IMR-90 (cell line): ENCODE results near the gene PLD5. TPM values are rescaled to one million over a fixed set of nuclear protein-coding genes. Genes with fewer than 3 reads are reported as not detected.

Experiments used
- ATAC-seq: fragments of 200-7000 bp; cut with Tn5 transposase; 2 replicates; pipeline ENCODE4 v1.9.1; 2020; ENCODE audit warnings: low read depth, mild to moderate bottlenecking, moderate library complexity
- BruUV-seq: library from RNA; stranded (reverse); fragments of 400-500 nt; replicated peaks from 2 replicates; lab custom pipeline; 2021; lab: Mats Ljungman, UMichigan
- CTCF ChIA-PET: fragments of 300-600 bp; formaldehyde crosslinking; extraction: SDS; loops from one replicate; lab custom pipeline; 2021; ENCODE audit warnings: antibody characterized with exemption; lab: Yijun Ruan, JAX
- POLR2A ChIA-PET: fragments of 300-600 bp; sonication (Branson Sonifier 250); formaldehyde crosslinking; loops from one replicate; lab custom pipeline; 2022; ENCODE audit warnings: antibody characterized with exemption; ENCODE audit not compliant: unreplicated experiment; lab: Charles Lee
- DNase-seq: peaks from one replicate; pipeline ENCODE4 v3.0.0; 2013
- H2AFZ ChIP-seq: replicated peaks from 2 replicates; pipeline ENCODE3; 2013; ENCODE audit warnings: low read length, mild to moderate bottlenecking; ENCODE audit not compliant: poor library complexity
- H2AK5ac ChIP-seq: 2 replicates; pipeline ENCODE4 v1.6.1; 2013; ENCODE audit warnings: low read depth, low read length, inconsistent platforms
- H2AK9ac ChIP-seq: replicated peaks from 2 replicates; pipeline ENCODE3; 2013; ENCODE audit warnings: mild to moderate bottlenecking, low read depth, low read length, moderate library complexity; ENCODE audit not compliant: poor library complexity
- H2BK120ac ChIP-seq: 2 replicates; pipeline ENCODE4 v1.6.1; 2013; ENCODE audit warnings: low read depth, low read length, inconsistent platforms
- H2BK15ac ChIP-seq: 3 replicates; pipeline ENCODE4 v1.6.1; 2013; ENCODE audit warnings: low read depth, low read length, inconsistent platforms
- H2BK20ac ChIP-seq: 2 replicates; pipeline ENCODE4 v1.6.1; 2013; ENCODE audit warnings: low read depth, mild to moderate bottlenecking, inconsistent platforms, low read length, moderate library complexity
- H2BK5ac ChIP-seq: 2 replicates; pipeline ENCODE4 v1.6.1; 2013; ENCODE audit warnings: mild to moderate bottlenecking, low read depth, low read length, inconsistent platforms; ENCODE audit not compliant: poor library complexity, severe bottlenecking
- H3K14ac ChIP-seq: replicated peaks from 2 replicates; pipeline ENCODE4 v1.6.1; 2013; ENCODE audit warnings: low read depth, low read length, inconsistent platforms
- H3K18ac ChIP-seq: 2 replicates; pipeline ENCODE4 v1.6.1; 2013; ENCODE audit warnings: low read depth, low read length, control low read depth
- H3K23ac ChIP-seq: 2 replicates; pipeline ENCODE4 v1.6.1; 2013; ENCODE audit warnings: low read depth, low read length, inconsistent platforms
- H3K27ac ChIP-seq: 2 replicates; pipeline ENCODE4 v1.5.1; 2013; ENCODE audit warnings: mild to moderate bottlenecking, control low read depth, low read length; ENCODE audit not compliant: insufficient read depth
- H3K27me3 ChIP-seq: 2 replicates; pipeline ENCODE4 v1.6.1; 2013; ENCODE audit warnings: low read length; ENCODE audit not compliant: control insufficient read depth, insufficient read depth
- H3K36me3 ChIP-seq: 2 replicates; pipeline ENCODE4 v1.6.1; 2013; ENCODE audit warnings: low read length, mixed read lengths; ENCODE audit not compliant: control insufficient read depth, insufficient read depth
- H3K4ac ChIP-seq: 2 replicates; pipeline ENCODE4 v1.6.1; 2013; ENCODE audit warnings: low read depth, low read length, inconsistent platforms
- H3K4me1 ChIP-seq: 2 replicates; pipeline ENCODE4 v1.6.1; 2013; ENCODE audit warnings: low read length, mixed read lengths; ENCODE audit not compliant: control insufficient read depth, insufficient read depth
- H3K4me2 ChIP-seq: 2 replicates; pipeline ENCODE4 v1.6.1; 2013; ENCODE audit warnings: low read depth, mild to moderate bottlenecking, control low read depth, low read length, moderate library complexity
- H3K4me3 ChIP-seq: 2 replicates; pipeline ENCODE4 v1.5.1; 2013; ENCODE audit warnings: low read depth, mild to moderate bottlenecking, control low read depth, low read length, moderate library complexity; ENCODE audit not compliant: insufficient read depth
- H3K56ac ChIP-seq: 2 replicates; pipeline ENCODE4 v1.6.1; 2013; ENCODE audit warnings: low read length, inconsistent platforms; ENCODE audit not compliant: insufficient read depth; ENCODE audit errors: extremely low read depth
- H3K79me1 ChIP-seq, 2 experiments: 2 replicates each; pipeline ENCODE4 v1.6.1; 2013; ENCODE audit warnings: low read length in 2 of 2, inconsistent platforms in 1 of 2, low read depth in 1 of 2
- H3K9ac ChIP-seq: 2 replicates; pipeline ENCODE4 v1.6.1; 2013; ENCODE audit warnings: low read depth, low read length, control low read depth
- H3K9me1 ChIP-seq: 2 replicates; pipeline ENCODE4 v1.6.1; 2013; ENCODE audit warnings: low read length, inconsistent platforms; ENCODE audit not compliant: insufficient read depth
- H3K9me3 ChIP-seq: 2 replicates; pipeline ENCODE4 v1.6.1; 2013; ENCODE audit warnings: low read length; ENCODE audit not compliant: control insufficient read depth, insufficient read depth
- H4K20me1 ChIP-seq: 2 replicates; pipeline ENCODE4 v1.6.1; 2013; ENCODE audit warnings: low read length, inconsistent platforms; ENCODE audit not compliant: insufficient read depth
- H4K5ac ChIP-seq: 2 replicates; pipeline ENCODE4 v1.6.1; 2013; ENCODE audit warnings: mild to moderate bottlenecking, low read depth, low read length, control low read depth
- H4K8ac ChIP-seq, 2 experiments: 2 replicates each; pipeline ENCODE4 v1.6.1; 2013; ENCODE audit warnings: low read depth in 2 of 2, low read length in 2 of 2, control low read depth in 1 of 2, inconsistent platforms in 1 of 2
- H4K91ac ChIP-seq: 2 replicates; pipeline ENCODE4 v1.6.1; 2013; ENCODE audit warnings: low read depth, low read length, inconsistent platforms; ENCODE audit not compliant: insufficient read depth
- BHLHE40 ChIP-seq: fragments of 150-350 bp; IDR thresholded peaks from 2 replicates; pipeline ENCODE4 v1.6.1; 2016; ENCODE audit warnings: mild to moderate bottlenecking, low read depth, low read length
- CEBPB ChIP-seq: IDR thresholded peaks from 2 replicates; pipeline ENCODE4 v1.6.1; 2012; ENCODE audit warnings: low read depth, low read length, improper control_type of control experiment
- CTCF ChIP-seq: conservative IDR thresholded peaks from 2 replicates; pipeline ENCODE4 v1.5.1; 2012; ENCODE audit warnings: mild to moderate bottlenecking, low read depth, low read length, improper control_type of control experiment
- ELK1 ChIP-seq: fragments of 150-350 bp; IDR thresholded peaks from 2 replicates; pipeline ENCODE4 v1.6.1; 2016; ENCODE audit warnings: low read depth, mild to moderate bottlenecking, low read length, moderate library complexity, borderline replicate concordance
- FOS ChIP-seq: fragments of 150-350 bp; IDR thresholded peaks from 2 replicates; pipeline ENCODE4 v1.6.1; 2016; ENCODE audit warnings: low read depth, low read length
- RAD21 ChIP-seq: IDR thresholded peaks from 2 replicates; pipeline ENCODE4 v1.6.1; 2012; ENCODE audit warnings: low read length, improper control_type of control experiment
- dilution Hi-C: fragments of 300-500 bp; cut with HindIII; formaldehyde crosslinking; loops from one replicate; pipeline ENCODE4 v1.14.3; 2018; ENCODE audit warnings: low sequenced_read_pairs; ENCODE audit not compliant: unreplicated experiment
- in situ Hi-C: fragments of 300-500 bp; cut with MboI; formaldehyde crosslinking; loops from 3 replicates; pipeline ENCODE4 v1.14.3; 2019; ENCODE audit warnings: low sequenced_read_pairs, inconsistent platforms, mixed read lengths
- intact Hi-C: fragments of 100-400 bp; cut with micrococcal nuclease; formaldehyde crosslinking; loops from 2 replicates; pipeline ENCODE4 v1.10.0; 2022
- polyA plus RNA-seq, 3 experiments: library from polyadenylated mRNA; depleted of rRNA; stranded (reverse); fragments of >200 nt; gene quantifications; 2 replicates each; pipeline ENCODE4 v1.2.3, GENCODE V29; 2012; ENCODE audit warnings: low replicate concordance in 1 of 3
- total RNA-seq: library from RNA; depleted of rRNA; stranded (reverse); fragments of >200 nt; gene quantifications from 2 replicates; pipeline ENCODE4 v1.2.3, GENCODE V29; 2012

Gene PLD5
- total and polyA plus RNA-seq, 2 of the 4 experiments (the other 2 are of a cell fraction): not detected

- ChIA-PET CTCF (no interaction called here), POLR2A (no interaction called here)
- ATAC-seq (no peak), DNase-seq (no peak)
- Histone ChIP-seq H3K18ac (no peak overlapping the region), H3K27ac (no peak overlapping the region), H4K20me1 (no peaks in the 10 kb centered on the region), H3K4me1 (no peaks in the 10 kb centered on the region), H3K27me3 (no peaks in the 10 kb centered on the region), H2AFZ (no peak overlapping the region), H2BK5ac (no peak overlapping the region), H3K9me1 (no peaks in the 10 kb centered on the region), H3K4me2 (no peak overlapping the region), H4K91ac (no peak overlapping the region), H2AK9ac (no peak overlapping the region), H3K23ac (no peak overlapping the region), H2BK120ac (no peak overlapping the region), H3K4me3 (no peak overlapping the region), H3K36me3 (no peaks in the 10 kb centered on the region), H3K14ac (no peak overlapping the region), H2BK15ac (no peak overlapping the region), H4K5ac (no peak overlapping the region), H3K79me1 (no peaks in the 10 kb centered on the region), H2AK5ac (no peak overlapping the region), H4K8ac (no peak overlapping the region), H3K4ac (no peak overlapping the region), H2BK20ac (no peak overlapping the region), H3K9me3 (peaks cover 10% of the 10 kb centered on the region), H3K56ac (no peak overlapping the region), H3K9ac (no peak overlapping the region)
- no TSS peak for BruUV-seq
- in situ Hi-C loops: no loop called here
- intact Hi-C loops: no loop called here
- dilution Hi-C loops: no loop called here
- TF ChIP-seq ELK1 (no peak), CEBPB (no peak), RAD21 (no peak), FOS (no peak), CTCF (no peak), BHLHE40 (no peak)
Measured at GRCh38 chr1:242411901-242412300, 112.6 kb downstream of the PLD5 start.
